Ramos (cell line): ENCODE measurements around the gene CNN3.
"Not testable (repeated sequence)": the region's sequence is repeated elsewhere in the genome, so short reads cannot be mapped to it uniquely, and the experiment has no call there.

ENCODE experiments used
- in situ Hi-C: fragments of 300-500 bp; cut with MboI; formaldehyde crosslinking; loops from one replicate; pipeline ENCODE4 v1.14.3; 2022; ENCODE audit warnings: low sequenced_read_pairs; ENCODE audit not compliant: unreplicated experiment

The CNN3 gene

DNA sequence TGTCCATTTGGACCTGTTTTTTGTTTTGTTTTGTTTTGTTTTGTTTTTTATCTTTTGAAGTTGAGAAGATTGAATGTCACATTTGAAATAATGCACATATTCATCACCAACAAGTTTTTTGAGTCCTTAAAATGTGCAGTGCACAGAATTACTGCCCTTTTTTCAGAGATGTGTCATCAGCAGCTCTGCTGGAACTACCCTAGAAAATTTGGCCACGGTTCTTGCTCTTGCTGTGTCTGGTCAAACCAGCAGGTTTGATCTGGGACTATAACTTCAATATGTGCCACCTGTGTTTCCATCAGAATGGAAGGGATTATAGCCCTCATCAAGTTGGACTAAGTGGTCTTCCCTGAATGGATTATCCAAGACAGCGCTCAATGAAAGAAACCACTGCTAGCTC, 24.1 kb upstream of the CNN3 start:
- in situ Hi-C loops = no loop called here

DNA sequence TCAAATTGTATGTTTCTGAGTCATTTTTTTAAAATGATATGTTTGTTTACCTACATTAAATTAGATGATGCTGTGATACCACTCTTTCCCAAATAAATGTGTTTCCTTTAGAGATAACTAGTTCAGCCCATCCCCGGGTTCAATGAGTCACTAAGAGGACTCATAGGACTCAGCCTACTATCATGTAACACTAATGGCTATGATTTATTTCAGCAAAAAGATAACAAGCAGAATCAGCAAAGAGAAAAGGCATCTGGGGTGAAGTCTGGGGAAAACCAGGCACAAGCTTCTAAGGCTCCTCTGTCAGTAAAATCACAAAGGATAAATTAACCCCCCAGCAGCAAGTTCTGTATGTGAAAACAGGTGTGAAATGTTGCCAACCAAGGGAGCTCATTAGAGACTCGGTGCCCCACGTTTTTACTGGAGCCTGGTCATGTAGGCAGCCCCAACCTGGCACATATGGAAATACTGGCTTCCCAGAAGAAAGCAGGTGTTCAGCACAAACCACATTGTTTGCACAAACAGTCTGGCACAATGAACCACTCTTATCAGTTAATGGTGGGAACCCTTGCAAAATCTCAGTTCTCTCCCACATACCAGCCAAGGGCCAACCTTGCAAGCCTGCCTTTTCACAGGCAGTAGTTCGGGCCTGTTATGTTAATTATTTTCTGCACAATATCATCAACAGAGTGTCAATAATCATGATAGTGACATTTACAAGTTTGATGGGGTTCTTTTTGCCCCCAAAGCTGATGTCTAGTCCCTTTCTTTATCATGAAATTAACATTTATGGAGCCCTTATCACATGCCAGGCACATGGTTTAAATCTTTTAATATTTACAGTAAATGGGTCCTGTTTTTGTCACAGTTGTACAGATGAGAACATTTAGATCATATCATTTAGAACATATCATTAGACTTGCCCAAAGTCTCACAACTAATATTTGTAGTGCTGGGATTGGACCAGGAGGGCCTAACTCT, 23.1 kb upstream of the CNN3 start:
- in situ Hi-C loops = no loop called here

DNA sequence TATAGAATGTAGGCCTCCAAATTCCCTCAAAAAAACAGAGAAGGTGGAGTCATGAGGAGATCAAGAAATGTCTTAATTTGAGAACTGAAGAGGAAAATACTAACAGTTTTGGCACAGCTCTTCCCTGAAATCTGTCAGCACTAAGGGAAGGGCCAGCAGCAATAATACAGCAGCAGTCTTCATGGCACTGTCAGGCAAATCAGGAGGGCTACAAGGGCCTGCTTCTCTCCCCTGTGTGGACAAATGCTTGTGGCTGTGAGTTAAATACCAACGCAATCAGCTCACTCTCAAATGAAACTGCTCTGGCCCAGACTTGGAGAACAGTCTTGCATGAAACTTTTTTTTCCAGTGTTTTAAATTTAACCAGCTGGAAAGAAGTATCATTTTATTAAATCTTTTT, 20.5 kb upstream of the CNN3 start:
- in situ Hi-C loops = no loop called here

DNA sequence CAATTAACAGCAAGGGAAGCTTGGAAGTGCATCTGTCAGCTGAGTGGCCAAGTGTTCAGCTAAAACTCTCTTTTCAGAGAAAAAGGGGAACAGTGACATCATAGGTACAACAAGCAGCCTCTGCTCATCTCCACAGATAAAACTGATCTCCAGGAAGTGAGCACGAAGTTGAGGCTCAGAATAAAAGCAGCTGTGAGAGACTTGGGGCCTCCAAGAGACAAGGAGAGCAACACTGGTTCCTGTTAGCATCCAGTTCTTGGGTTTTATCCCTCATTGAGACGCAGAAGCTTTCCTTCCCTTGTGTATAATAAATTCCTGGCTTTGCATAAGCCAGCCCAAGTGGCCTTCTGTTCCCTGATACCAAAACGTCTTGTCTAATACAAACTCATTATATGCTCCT, 20.0 kb upstream of the CNN3 start:
- in situ Hi-C loops = no loop called here

DNA sequence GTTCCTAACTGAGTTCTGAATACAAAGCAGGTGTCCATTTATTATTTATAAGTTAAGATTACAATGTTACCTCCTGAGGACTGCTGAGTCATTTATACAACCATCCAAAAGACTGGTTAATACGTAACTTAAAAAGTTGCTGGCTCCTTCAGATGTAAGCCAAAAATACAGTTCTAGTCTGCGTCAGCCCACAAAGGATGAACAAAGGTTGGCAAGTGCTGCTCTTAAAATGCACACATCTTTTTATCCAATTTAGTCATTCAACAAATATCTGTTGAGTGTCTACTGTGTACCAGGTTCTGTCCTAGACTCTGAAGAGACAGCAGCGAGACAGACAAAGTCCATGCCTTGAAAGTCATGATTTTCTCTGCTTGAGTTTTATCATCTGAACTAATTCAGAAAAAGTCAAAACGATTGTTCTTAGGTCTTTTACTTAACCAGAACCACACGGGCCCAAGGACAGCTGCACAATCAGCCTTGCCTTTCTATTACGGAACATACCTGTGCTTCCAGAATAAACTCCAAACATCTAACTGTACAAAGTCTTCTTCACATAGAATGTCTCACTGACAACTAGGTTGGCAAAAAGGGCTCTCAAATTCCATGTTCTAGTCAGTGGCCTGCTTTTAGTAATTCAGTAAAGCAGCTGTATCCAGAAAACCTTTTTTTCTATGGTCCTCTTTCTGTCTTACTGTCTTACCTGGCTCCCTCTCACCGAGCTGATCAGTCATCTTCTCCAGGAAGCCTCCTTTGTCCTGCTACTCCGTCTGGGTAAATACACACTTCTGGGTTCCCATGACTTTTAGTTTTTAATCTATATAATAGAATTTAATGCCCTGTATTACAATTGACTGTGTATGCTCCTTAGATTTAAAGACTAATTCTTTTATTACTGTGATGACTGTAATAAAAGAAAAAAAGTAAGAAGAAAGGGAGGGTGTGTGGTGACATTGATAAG, 15.5 kb upstream of the CNN3 start:
- in situ Hi-C loops = no loop called here

DNA sequence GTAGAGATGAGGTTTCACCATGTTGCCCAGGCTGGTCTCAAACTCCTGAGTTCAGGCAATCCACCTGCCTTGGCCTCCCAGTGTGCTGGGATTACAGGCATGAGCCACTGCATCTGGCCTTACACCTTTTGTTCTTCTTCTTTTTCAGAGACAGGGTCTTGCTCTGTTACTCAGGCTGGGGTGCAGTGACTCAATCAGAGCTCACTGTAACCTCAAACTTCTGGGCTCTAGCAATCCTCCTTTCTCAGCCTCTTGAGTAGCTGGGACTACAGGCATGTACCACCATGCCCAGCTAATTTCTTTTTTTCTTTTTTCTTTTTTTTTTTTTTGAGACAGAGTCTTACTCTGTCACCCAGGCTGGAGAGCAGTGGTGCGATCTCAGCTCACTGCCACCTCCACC, 14.6 kb upstream of the CNN3 start:
- in situ Hi-C loops = not testable (repeated sequence)

DNA sequence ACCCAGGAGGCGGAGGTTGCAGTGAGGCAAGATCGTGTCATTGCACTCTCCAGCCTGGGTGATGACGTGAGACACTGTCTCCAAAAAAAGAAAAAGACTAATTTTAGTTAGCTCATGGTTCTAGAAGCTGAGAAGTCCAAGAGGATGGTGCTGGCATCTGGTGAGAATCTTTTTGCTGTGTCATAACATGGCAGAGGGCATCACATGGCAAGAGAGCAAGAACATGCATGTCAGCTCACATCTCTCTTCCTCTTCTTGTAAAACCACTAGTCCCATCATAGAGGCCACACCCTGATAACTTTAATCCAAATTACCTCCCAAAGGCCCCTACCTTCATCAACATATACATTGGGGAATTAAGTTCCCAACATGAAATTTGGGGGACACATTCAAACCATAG, 13.8 kb upstream of the CNN3 start:
- in situ Hi-C loops = no loop called here

DNA sequence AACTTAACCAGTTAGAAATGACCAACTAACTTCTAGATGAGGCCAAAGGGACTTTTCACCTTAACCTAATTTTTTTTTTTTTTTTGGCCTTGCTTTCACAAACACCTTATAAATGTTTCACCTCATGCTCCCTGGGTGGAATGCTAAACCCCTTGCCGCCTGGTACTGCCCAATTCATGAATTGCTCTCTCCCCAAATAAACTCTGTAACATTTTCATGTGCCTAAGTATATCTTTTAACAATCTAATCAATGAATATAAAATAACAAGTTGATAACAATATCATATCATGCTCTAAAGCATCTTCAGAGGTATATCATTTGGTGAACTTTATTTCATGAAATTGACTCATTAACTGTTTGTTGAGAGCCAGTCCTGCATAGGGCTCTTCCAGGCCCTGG, 10.9 kb upstream of the CNN3 start:
- in situ Hi-C loops = no loop called here

DNA sequence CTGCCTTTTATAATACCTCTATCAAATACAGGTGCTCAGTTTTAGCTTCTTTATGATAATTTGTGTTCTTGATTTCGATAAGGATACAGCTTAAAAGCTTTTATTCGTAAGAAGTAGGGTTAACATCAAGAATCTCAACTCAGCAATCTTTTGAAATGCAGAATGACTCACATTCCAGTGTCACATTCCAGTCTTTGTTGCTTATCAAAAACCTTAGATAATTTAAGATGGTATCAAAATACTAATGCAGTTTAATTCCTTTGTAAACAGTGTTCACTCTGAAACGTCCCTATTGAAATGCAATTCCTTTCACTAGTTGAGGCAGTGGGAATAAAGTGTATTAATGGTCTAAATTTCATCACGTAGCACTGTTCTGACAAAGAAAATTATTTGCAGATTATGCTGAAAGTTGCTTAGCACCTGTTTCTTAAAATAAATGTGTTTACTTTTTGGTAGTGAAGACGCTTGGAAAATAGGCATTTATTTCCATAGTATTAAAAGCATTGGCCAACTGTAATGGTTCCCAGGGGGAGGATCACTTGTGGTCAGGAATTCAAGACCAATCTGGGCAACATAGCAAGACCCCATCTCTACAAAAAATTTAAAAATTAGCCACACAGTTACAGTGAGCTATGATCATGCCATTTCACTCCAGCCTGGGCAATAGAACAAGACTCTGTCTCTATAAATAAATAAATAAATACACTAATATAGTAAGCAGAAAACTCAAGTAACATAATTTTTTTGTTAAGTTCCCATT, 10.1 kb upstream of the CNN3 start:
- in situ Hi-C loops = no loop called here

DNA sequence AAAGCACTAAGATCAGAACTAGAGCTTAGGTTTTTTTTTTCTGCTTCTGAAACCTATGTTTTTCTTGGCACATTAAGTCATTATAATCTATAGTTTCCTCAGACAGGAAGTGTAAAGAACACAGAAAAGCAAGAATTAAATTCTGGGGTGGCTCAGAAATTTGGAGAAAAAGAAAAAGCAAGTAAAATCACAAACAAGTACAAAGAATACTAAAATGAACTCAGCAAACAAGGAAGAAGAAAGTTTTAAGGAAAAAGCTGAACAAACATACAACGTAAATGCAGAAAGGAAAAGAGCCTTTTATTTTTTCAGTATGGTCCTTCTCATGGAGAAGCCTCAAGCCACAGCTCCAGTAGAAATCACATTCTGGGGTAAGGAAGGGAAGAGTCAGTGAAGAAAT, 8.6 kb upstream of the CNN3 start:
- in situ Hi-C loops = no loop called here

DNA sequence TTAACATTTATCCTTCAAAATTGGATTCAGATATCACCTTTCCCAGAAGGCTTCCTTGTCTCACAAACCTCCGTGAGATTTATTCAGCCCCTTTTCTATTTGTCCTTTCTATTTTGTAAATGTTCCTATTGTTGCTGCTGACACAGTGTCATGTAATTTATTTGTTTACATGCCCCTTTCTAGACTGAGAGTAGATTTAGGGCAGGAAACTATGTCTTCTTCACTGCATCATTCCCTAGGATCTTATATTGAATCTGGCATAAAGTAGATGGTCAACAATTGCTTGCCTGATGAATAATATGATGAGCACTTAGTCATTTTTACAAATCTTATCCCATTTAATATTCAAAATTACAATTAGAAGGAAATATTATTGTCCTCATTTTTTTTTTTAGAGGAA, 8.1 kb upstream of the CNN3 start:
- in situ Hi-C loops = no loop called here

DNA sequence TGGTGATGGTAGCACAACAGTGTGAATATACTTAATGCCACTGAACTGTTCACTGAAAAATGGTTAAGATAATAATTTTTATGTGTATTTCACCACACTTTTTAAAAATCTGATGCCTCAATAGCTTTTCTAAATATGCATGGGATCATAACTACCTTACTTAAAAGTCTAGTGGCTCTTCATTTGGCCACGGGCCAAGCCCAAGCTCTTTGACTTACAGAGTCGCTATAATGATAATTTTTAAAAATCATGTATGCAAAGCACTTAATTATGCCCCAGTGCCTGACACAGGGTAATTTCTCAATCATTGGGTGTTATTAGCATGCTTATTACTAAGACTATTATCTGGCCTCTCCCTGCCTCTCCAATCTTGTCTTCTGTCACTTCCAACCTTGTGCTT, 7.6 kb upstream of the CNN3 start:
- in situ Hi-C loops = no loop called here

DNA sequence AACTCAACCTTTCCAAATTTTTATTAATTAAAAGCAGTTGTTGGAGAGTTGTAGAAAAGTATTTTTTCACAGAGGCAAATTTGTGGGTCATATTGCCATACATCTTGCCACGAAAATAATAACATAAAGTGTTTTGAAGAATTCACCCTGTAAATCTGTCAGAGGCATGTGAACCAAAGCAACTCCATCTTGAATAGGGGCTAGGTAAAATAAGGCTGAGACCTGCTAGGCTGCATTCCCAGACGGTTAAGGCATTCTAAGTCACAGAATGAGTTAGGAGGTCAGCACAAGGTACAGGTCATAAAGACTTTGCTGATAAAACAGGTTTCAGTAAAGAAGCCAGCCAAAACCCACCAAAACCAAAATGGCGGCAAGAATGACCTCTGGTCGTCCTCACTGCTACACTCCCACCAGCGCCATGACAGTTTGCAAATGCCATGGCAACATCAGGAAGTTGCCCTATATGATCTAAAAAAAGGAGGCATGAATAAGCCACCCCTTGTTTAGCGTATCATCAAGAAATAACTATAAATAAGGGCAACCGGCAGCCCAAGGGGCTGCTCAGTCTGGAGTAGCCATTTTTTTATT, 4.4 kb upstream of the CNN3 start:
- in situ Hi-C loops = no loop called here

DNA sequence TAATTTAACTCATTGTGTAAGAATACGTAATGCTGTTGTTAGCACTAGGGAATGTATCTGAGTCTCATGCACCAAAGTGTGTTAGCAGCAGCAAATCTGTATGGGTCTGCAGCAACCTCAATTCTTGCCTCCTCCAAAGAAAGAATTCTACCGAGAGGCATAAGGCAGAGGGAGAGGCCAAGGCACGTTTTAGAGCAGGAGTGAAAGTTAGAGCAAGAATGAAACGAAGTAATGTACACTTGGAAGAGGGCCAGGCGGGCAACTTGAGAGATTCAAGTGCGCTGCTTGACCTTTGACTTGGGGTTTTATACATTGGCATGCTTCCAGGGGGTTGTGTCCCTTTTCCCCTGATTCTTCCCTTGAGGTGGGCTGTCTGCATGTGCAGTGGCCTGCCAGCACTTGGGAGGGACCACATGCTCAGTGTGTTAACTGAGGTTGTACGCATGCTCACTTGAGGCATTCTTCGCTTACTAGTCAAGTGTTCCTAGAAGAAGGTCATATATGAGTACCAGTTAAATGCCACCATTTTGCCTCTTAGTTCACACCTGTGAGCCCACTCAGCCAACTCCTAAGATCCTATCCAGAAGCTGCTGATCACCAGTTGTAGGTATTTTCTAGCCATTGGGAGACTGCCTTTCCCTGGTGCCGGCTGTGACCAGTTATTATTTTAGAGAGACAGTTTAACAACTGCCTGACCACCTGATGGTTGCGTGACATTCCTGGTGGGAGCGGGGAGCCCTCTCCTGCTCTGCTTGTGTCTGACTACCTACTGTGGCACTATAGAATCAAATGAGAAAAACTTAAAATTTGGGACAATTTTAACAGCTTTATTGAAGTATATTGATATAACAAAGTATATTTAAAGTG, 2.7 kb upstream of the CNN3 start:
- in situ Hi-C loops = no loop called here

DNA sequence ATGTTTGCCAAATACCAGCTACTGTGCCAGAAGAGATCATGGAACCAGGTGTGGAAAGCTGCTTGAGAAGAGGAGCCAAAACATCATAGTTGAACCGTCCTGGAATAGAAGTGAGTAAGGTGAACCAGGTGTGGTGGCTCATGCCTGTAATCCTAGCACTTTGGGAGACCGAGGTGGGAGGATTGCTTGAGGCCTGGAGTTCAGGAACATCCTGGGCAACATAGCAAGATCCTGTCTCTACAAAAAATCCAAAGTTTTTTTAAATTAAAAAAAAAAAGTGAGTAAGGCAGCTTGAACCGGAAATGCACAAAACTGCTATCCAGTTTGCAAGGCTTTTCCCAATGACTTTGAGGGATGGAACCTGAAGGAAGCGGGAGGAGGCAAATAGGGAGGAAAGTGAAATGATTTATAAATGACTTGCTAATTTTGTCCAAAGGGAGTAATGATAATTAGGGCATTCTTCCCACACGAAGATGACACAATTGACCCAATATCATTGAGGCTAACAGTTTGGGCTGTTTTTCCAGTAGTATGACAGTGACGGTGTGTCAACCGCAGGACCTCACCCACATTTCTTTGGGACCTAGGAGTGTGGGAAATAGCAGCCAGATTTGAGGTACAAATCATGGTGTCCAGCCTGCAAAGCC, 1.5 kb upstream of the CNN3 start:
- in situ Hi-C loops = no loop called here

DNA sequence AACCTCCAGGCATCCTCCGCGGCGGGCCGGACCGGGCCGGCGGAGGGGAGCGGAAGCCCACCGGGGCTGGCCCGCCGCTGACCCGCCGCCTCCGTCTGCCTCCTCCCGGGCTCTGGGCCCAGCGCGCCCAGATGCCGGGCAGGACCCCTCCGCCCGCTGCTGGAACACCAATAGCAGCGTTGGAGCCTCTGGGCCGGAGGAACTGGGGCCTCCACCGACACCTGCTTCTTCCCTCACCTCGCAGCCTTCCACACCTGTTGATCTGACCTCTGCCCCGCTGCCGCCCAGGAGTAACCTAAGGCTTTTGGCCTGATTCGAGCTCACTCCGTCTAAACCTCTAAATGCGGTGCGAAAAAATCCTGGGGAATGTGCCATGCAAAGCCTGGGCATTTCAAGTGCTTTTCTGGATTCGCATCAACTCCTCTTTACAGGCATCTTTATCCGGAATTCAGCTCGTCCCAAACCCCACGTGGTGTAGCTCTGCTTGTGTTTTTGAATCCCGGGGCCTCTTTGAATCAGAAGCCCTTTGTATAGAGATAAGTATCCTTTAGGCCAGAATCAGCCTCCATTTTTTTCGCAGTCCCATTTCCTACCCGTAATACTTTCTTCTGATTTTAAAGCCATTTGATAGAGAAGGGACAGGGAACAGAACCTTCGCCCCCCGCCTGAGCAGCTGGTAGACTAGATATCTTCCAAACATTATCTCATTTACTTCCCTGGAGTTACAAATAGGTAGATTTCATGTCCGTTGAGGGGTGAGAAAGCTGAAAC, 680 bp upstream of the CNN3 start:
- in situ Hi-C loops = no loop called here

DNA sequence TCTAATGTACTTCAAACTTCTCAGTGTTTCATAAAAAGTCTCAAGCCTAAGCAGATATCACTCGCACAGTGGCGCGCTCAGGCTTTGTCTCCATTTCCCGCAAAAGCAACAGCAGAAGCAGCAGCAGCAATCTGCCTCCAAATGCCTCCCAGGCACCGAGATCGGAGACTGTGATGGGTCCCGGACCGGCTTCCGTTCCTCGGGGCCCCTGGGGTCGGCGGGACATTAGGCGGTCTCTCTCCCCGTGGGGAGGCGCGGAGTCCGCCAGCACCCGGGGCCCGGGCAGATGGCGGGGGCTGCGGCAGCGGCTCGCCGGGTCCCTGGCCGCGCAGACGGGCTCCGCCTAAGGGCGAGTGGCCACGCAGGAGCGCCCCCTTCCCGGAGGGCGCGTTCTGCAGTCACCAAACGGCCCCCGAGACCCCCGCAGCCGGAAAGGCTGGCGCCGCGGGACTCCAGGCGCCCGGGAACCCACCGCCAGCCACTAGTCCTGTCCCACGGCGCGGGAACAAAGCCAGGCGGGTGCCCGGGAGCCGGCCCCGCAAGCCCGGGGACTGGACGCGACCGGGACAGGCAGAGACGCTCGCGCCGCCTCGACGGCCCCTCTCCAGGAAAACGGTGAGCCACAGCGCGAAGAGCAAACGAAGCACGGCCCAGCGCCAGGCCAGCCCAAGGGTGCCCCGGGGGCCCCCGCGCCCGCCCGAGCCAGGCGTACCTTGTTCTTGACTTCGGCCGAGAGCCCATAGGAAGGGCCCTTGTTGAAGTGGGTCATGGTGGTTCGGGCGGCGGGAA, 590 bp downstream of the CNN3 start:
- in situ Hi-C loops = no loop called here
